GM18508 (cell line): Measurements from ENCODE around the gene SNTG2.
"Not testable (repeated sequence)": the region's sequence is repeated elsewhere in the genome, so short reads cannot be mapped to it uniquely, and the experiment has no call there.

Experiments used
- ATAC-seq: cut with Tn5 transposase; IDR thresholded peaks from one replicate; pipeline ENCODE4 v1.9.1; 2021; ENCODE audit warnings: moderate number of reproducible peaks; ENCODE audit not compliant: insufficient read depth, unreplicated experiment

SNTG2 gene

GRCh38 chr2:1132328-1132969 lies 181.8 kb downstream of the SNTG2 start:
- ATAC-seq, result no peak

GRCh38 chr2:1133896-1134295 lies 183.2 kb downstream of the SNTG2 start:
- ATAC-seq, result not testable (repeated sequence)

- no peak for ATAC-seq
These were observed 184.0 kb downstream of the SNTG2 start for GRCh38 chr2:1134629-1135028.

GRCh38 chr2:1136067-1136466 lies 185.4 kb downstream of the SNTG2 start:
- ATAC-seq, result no peak

- no peak for ATAC-seq
These were observed 186.2 kb downstream of the SNTG2 start for GRCh38 chr2:1136846-1137245.

- ATAC-seq, result no peak
These were observed 186.6 kb downstream of the SNTG2 start for GRCh38 chr2:1137264-1137663.

GRCh38 chr2:1137913-1138391 lies 187.3 kb downstream of the SNTG2 start:
- no peak for ATAC-seq

- no peak for ATAC-seq
These were observed 189.8 kb downstream of the SNTG2 start for GRCh38 chr2:1140389-1141003.

- ATAC-seq, result no peak
These were observed 190.4 kb downstream of the SNTG2 start for GRCh38 chr2:1141079-1141478.

- ATAC-seq, result no peak
These were observed 192.5 kb downstream of the SNTG2 start for GRCh38 chr2:1143129-1143528.

- no peak for ATAC-seq
These were observed 197.4 kb downstream of the SNTG2 start for GRCh38 chr2:1147873-1148612.

- ATAC-seq, result no peak
These were observed 200.3 kb downstream of the SNTG2 start for GRCh38 chr2:1150724-1151511.

- ATAC-seq, result no peak
These were observed 201.7 kb downstream of the SNTG2 start for GRCh38 chr2:1152375-1152774.

GRCh38 chr2:1153920-1154319 lies 203.3 kb downstream of the SNTG2 start:
- ATAC-seq, result no peak

- ATAC-seq, result no peak
These were observed 204.3 kb downstream of the SNTG2 start for GRCh38 chr2:1154710-1155594.

- ATAC-seq, result no peak
These were observed 205.4 kb downstream of the SNTG2 start for GRCh38 chr2:1156059-1156458.

- no peak for ATAC-seq
These were observed 205.9 kb downstream of the SNTG2 start for GRCh38 chr2:1156531-1156930.

GRCh38 chr2:1157107-1157506 lies 206.5 kb downstream of the SNTG2 start:
- no peak for ATAC-seq

GRCh38 chr2:1159013-1159412 lies 208.4 kb downstream of the SNTG2 start:
- ATAC-seq, result no peak

GRCh38 chr2:1162246-1162645 lies 211.6 kb downstream of the SNTG2 start:
- no peak for ATAC-seq
